Measurements from ENCODE around the gene HTT. TPM values are rescaled to one million over a fixed set of nuclear protein-coding genes. Genes with fewer than 3 reads are reported as not detected.

Gene HTT
- total and polyA plus RNA-seq, 2 of the 13 experiments (the other 11 are each of a cell fraction or from before 2014, with no cell fraction given): 17.5 to 19.5 TPM

GRCh38 chr4:3268395-3269104, 194.1 kb downstream of the HTT start:
- peak overlapping the region; percentile 51 for H3K4me2 ChIP-seq (ENCODE audit: low read depth, low read length)
- H3K4me3 ChIP-seq (replicated peaks in 1 of 3; ENCODE audit: insufficient read depth in 1 of 3, low read depth in 2 of 3, low read length in 3 of 3): peak overlapping the region in 1 of 3 experiments; percentile 28; a peak in 2 of 6 replicates
- H4K20me1 ChIP-seq (ENCODE audit: insufficient read depth, low read length): no peaks in the 10 kb centered on the region
- in situ Hi-C loops (cut with HindIII; ENCODE audit: extremely low pct_ligation_motif_present, low pct_unique_long_range_greater_than_20kb): no loop called here
- ChIA-PET CTCF (ENCODE audit: low intra/inter-chr PET ratio, low total read pairs) (no interaction called here), POLR2A (no interaction called here)
- ATAC-seq (peak; percentile 39), FAIRE-seq (no peak), DNase-seq (ENCODE audit: low spot score) (no peak)
- H3K9me3 ChIP-seq (ENCODE audit: low read length): no peaks in the 10 kb centered on the region
- H3K27me3 ChIP-seq (ENCODE audit: control insufficient read depth in 1 of 2, insufficient read depth in 2 of 2, low read length in 2 of 2): peaks cover 3 to 54% of the 10 kb centered on the region in 2 experiments
- BruUV-seq (replicated peaks): no TSS peak
- no peak overlapping the region for H3K27ac ChIP-seq (ENCODE audit: extremely low read length, insufficient read depth, low read length)
- WGBS (ENCODE audit: low lambda C conversion rate): 17% methylated on average over 11 of the region's 17 CpGs
- H3K9ac ChIP-seq (ENCODE audit: insufficient read depth, low read depth, low read length): no peak overlapping the region
- intact Hi-C loops (cut with micrococcal nuclease; ENCODE audit: unreplicated experiment): loop anchor here (10.0 kb wide), 1 partner anchor 64 kb away; no protein-coding TSS in a partner anchor
- no peak overlapping the region for H2AFZ ChIP-seq (ENCODE audit: low read length)
- peaks cover 35% of the 10 kb centered on the region for H3K4me1 ChIP-seq (ENCODE audit: insufficient read depth, low read length)
- H3K36me3 ChIP-seq (replicated peaks in 1 of 2; ENCODE audit: control insufficient read depth in 1 of 2, insufficient read depth in 2 of 2, low read length in 2 of 2): no peaks in the 10 kb centered on the region
- no peaks in the 10 kb centered on the region for H3K79me2 ChIP-seq (ENCODE audit: insufficient read depth, low read length)
- no peak for TF ChIP-seq PRPF4 (IDR thresholded peaks at IDR 0.05; ENCODE audit: low read depth, low read length, poor library complexity, severe bottlenecking)
- no peak for TF ChIP-seq HNRNPUL1 (IDR thresholded peaks at IDR 0.05; ENCODE audit: low read depth, low read length)
- no peak for TF ChIP-seq FUBP1 (CRISPR knock-in tag; IDR thresholded peaks at IDR 0.05; ENCODE audit: borderline replicate concordance)
- no peak for TF ChIP-seq ZNF773 (CRISPR knock-in tag; IDR thresholded peaks at IDR 0.05; ENCODE audit: borderline replicate concordance)
- TF ChIP-seq SP2 (CRISPR knock-in tag; IDR thresholded peaks at IDR 0.05): no peak
- TF ChIP-seq ZNF703 (CRISPR knock-in tag; IDR thresholded peaks at IDR 0.05; ENCODE audit: borderline replicate concordance): no peak
- no peak for TF ChIP-seq MATR3 (CRISPR knock-in tag; IDR thresholded peaks at IDR 0.05)
- peak; percentile 16; the same call in 1 of the 2 replicates for TF ChIP-seq ZFP91 (CRISPR knock-in tag; IDR thresholded peaks at IDR 0.05; ENCODE audit: borderline replicate concordance)
- no peak for TF ChIP-seq E2F5 (CRISPR knock-in tag; conservative IDR thresholded peaks at IDR 0.05)
- TF ChIP-seq ZNF232 (CRISPR knock-in tag; IDR thresholded peaks at IDR 0.05; ENCODE audit: borderline replicate concordance): no peak
- no peak for TF ChIP-seq ZNF556 (CRISPR knock-in tag; IDR thresholded peaks at IDR 0.05; ENCODE audit: borderline replicate concordance)
- no peak for TF ChIP-seq ELF1 (CRISPR knock-in tag; IDR thresholded peaks at IDR 0.05)

All from HepG2 (cell line).